WTC11 (cell line): ENCODE measurements around the gene QPCTL. TPM values are rescaled to one million over a fixed set of nuclear protein-coding genes. Genes with fewer than 3 reads are reported as not detected.

ENCODE experiments used
- AFF4 ChIP-seq: sonication (generic); formaldehyde crosslinking; IDR thresholded peaks from 2 replicates; pipeline ENCODE4 v1.8.1; 2023; ENCODE audit warnings: mild to moderate bottlenecking, missing genetic modification reagents, borderline replicate concordance
- ARID4B ChIP-seq: sonication (generic); formaldehyde crosslinking; IDR thresholded peaks from 2 replicates; pipeline ENCODE4 v1.8.0; 2023; ENCODE audit warnings: missing genetic modification reagents, mild to moderate bottlenecking, borderline replicate concordance
- CBFB ChIP-seq: sonication (generic); formaldehyde crosslinking; IDR thresholded peaks from 2 replicates; pipeline ENCODE4 v1.8.1; 2022; ENCODE audit warnings: mild to moderate bottlenecking, low read depth, missing genetic modification reagents
- CREM ChIP-seq: sonication (generic); formaldehyde crosslinking; IDR thresholded peaks from 2 replicates; pipeline ENCODE4 v1.8.1; 2022; ENCODE audit warnings: mild to moderate bottlenecking, missing genetic modification reagents, moderate library complexity
- CTCF ChIP-seq: fragments of 200-600 bp; IDR thresholded peaks from 2 replicates; pipeline ENCODE4 v1.8.0; 2022; ENCODE audit warnings: antibody characterized with exemption
- ELF4 ChIP-seq: sonication (generic); formaldehyde crosslinking; IDR thresholded peaks from 2 replicates; pipeline ENCODE4 v1.8.1; 2022; ENCODE audit warnings: low read depth, mild to moderate bottlenecking, moderate library complexity, missing genetic modification reagents
- ERG ChIP-seq: fragments of 250-450 bp; sonication (Bioruptor Pico); IDR thresholded peaks from 2 replicates; pipeline ENCODE4 v1.8.0; 2021; ENCODE audit warnings: mild to moderate bottlenecking
- GRHL2 ChIP-seq: fragments of 250-450 bp; sonication (Bioruptor Pico); IDR thresholded peaks from 2 replicates; pipeline ENCODE4 v1.8.0; 2022; ENCODE audit warnings: mild to moderate bottlenecking, moderate library complexity; ENCODE audit not compliant: insufficient replicate concordance, severe bottlenecking
- IRF2 ChIP-seq: sonication (generic); formaldehyde crosslinking; IDR thresholded peaks from 2 replicates; pipeline ENCODE4 v1.8.0; 2022; ENCODE audit warnings: low read depth, missing genetic modification reagents, borderline replicate concordance
- NFE2L1 ChIP-seq: sonication (generic); formaldehyde crosslinking; IDR thresholded peaks from 2 replicates; pipeline ENCODE4 v1.8.1; 2023; ENCODE audit warnings: missing genetic modification reagents
- NR3C1 ChIP-seq: sonication (generic); formaldehyde crosslinking; conservative IDR thresholded peaks from 2 replicates; pipeline ENCODE4 v1.8.1; 2023; ENCODE audit warnings: low read depth, mild to moderate bottlenecking, missing genetic modification reagents
- RELA ChIP-seq: sonication (generic); formaldehyde crosslinking; IDR thresholded peaks from 2 replicates; pipeline ENCODE4 v1.8.1; 2022; ENCODE audit warnings: missing genetic modification reagents, mild to moderate bottlenecking, borderline replicate concordance
- RORB ChIP-seq: fragments of 250-450 bp; sonication (Bioruptor Pico); IDR thresholded peaks from 2 replicates; pipeline ENCODE4 v1.9.0; 2021; ENCODE audit warnings: mild to moderate bottlenecking
- USF2 ChIP-seq: sonication (generic); formaldehyde crosslinking; IDR thresholded peaks from 2 replicates; pipeline ENCODE4 v1.8.1; 2023; ENCODE audit warnings: mild to moderate bottlenecking, missing genetic modification reagents, moderate library complexity
- ZBTB21 ChIP-seq: sonication (generic); formaldehyde crosslinking; IDR thresholded peaks from 2 replicates; pipeline ENCODE4 v1.8.1; 2023; ENCODE audit warnings: mild to moderate bottlenecking, missing genetic modification reagents, borderline replicate concordance
- ZMAT4 ChIP-seq: fragments of 250-450 bp; sonication (Bioruptor Pico); IDR thresholded peaks from 2 replicates; pipeline ENCODE4 v1.9.0; 2021; ENCODE audit warnings: mild to moderate bottlenecking
- ZNF232 ChIP-seq: sonication (generic); formaldehyde crosslinking; IDR thresholded peaks from 2 replicates; pipeline ENCODE4 v1.8.0; 2022; ENCODE audit warnings: mild to moderate bottlenecking, missing genetic modification reagents
- ZNF263 ChIP-seq: sonication (generic); formaldehyde crosslinking; IDR thresholded peaks from 2 replicates; pipeline ENCODE4 v1.8.1; 2022; ENCODE audit warnings: low read depth, mild to moderate bottlenecking, moderate library complexity, missing genetic modification reagents
- ZNF396 ChIP-seq: fragments of 250-450 bp; sonication (Bioruptor Pico); IDR thresholded peaks from 2 replicates; pipeline ENCODE4 v1.8.0; 2021; ENCODE audit warnings: mild to moderate bottlenecking, moderate library complexity, borderline replicate concordance
- ZSCAN18 ChIP-seq: fragments of 250-450 bp; sonication (Bioruptor Pico); IDR thresholded peaks from 2 replicates; pipeline ENCODE4 v2.1.2; 2022; ENCODE audit warnings: mild to moderate bottlenecking, moderate library complexity
- total RNA-seq: library from RNA; stranded (reverse); gene quantifications from 3 replicates; pipeline ENCODE4 v1.2.3, GENCODE V29; 2021

The QPCTL gene
- total RNA-seq, 1 experiment from 2014 or later = 33.3 TPM

- TF ChIP-seq ERG (CRISPR knock-in tag) (no peak), ZBTB21 (CRISPR knock-in tag) (no peak), ZNF263 (no peak), NR3C1 (no peak), ZSCAN18 (no peak), IRF2 (CRISPR knock-in tag) (no peak), USF2 (CRISPR knock-in tag) (peak; percentile 95), NFE2L1 (CRISPR knock-in tag) (peak; percentile 80; the same call in 1 of the 2 replicates), ELF4 (no peak), ZMAT4 (CRISPR knock-in tag) (no peak), CREM (CRISPR knock-in tag) (no peak), AFF4 (no peak; the same call in 1 of the 2 replicates), RORB (CRISPR knock-in tag) (no peak), ZNF396 (CRISPR knock-in tag) (no peak), CTCF (no peak), ZNF232 (CRISPR knock-in tag) (no peak), RELA (CRISPR knock-in tag) (no peak), GRHL2 (no peak), CBFB (no peak), ARID4B (CRISPR knock-in tag) (0 out of 2 replicates have a peak, but pooled peaks have one; percentile 74)
Measured at GRCh38 chr19:45717131-45717982, 24.9 kb downstream of the QPCTL start (continued).
